GM03348 (cell line): ENCODE measurements around the gene VPS51.

Experiments used
- DNase-seq: peaks from one replicate; pipeline ENCODE4 v3.0.0; 2012; ENCODE audit warnings: low spot score

Gene VPS51

DNA sequence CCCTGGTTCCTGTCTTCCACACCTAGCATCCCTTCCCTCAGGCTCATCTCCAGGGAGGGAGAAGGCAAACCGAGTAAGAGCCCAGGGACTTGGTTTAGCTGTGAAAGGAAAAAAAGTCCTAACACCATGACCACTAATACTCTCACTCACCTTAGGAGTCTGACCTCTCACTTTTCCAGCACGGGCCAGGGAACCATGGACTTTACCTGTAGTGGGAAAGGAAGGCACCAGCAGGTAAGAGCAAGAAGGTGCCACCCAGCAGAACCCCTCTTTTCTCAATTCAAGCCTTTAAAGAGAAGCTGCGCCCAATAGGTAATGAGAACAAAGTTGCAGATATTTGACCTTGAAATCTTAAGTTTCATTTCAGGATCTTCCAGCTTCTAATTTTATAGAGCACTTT lies 24.8 kb downstream of the VPS51 start:
- DNase-seq: no peak

DNA sequence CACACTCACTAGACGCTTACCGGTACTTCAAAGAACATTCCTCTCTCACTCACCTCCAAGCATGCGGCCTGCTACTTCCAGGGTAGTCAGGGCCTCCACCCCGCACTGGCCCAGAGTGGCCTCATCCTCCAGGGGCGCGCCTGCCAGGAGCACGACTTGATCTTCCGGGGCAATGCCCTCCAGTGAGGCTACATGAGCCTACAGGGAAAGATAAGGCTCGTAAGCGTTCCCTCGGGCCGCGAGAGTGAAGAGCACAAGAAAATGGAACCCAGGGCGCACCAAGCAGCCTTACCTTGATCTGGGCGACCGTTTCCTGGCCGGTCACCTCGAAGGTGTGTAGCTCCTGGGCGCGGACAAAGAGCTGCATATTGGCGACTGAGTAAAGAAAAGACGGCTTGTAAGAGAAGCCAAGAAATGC lies 25.4 kb downstream of the VPS51 start:
- no peak for DNase-seq

DNA sequence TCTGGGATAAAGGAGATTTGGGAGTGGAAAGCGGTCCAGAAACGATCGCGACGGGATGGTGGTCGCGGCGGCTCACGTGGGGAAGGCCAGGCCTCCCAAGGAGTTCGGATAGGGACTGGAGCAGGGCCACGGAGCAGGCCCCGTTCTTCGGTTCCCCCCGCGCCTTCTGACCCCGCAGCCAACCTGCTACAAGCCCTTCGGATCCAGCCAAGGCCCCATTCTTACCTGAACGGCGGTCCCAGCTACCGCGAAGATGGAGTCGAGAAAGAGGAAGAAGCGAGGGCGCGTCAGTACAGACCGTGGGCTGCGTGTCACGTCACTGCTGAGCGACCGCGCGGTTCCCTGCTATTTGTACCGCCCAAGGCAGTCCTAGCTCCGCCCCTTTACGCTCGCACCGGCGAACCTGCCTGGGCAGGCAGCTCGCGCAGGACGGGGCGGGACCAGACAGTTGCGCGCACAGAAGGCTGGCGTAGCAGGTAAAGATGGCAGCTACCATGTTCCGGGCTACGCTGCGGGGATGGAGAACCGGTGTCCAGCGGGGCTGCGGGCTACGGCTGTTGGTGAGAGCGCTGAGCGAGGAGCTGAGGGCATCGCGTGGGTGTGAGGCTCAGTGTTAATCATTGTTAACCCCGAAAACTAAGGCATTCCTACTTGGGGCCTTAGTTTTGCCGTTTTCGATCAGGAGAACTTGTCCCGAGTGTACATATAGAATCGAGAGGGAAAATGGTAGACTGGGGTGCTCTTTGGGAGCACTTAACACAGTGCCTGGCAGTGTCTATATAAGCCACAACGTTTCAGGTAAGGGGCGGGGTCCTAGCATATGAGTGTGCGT lies 26.1 kb downstream of the VPS51 start, which contains the start of the genes FAU and MRPL49:
TSS of gene FAU (minus strand) at position 270 of the 832 bp plus-strand sequence. CDS start 321 bp downstream, outside the sequence.
TSS of gene MRPL49 (plus strand) at position 457 of the 832 bp plus-strand sequence. CDS start at position 483, 26 bp downstream.
- peak; percentile 96 for DNase-seq

DNA sequence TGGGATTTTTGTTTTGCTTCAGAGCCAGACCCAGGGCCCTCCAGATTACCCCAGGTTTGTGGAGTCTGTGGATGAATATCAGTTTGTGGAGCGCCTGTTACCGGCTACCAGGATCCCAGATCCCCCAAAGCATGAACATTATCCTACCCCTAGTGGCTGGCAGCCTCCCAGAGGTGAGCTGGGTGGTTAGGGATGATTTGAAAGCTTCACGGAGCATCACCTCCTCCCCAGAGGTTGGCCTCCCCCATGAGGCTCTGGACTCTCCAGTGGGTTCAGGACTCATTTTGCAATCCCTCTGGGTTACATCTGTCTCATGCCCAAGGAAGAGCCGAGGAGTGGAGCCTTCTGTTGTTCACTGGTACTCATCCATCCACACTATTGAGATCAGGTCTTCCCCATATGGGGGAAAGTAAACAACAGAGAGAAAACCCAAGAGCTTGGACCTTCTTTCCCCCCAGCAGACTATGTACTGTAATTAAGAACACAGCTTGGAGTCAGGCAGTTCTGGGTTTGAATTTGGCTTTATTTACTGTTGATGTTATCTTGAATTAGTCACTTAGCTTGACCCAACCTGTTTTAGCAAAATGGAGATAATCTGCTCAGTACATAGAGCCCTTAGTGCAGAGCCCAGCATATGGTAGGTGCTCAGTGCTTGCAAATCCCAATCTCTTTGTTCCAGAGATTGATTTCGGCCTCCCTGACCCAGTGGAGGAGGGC lies 28.6 kb downstream of the VPS51 start:
- no peak for DNase-seq

GRCh38 chr11:65125197-65126056 lies 29.4 kb downstream of the VPS51 start:
- no peak for DNase-seq

DNA sequence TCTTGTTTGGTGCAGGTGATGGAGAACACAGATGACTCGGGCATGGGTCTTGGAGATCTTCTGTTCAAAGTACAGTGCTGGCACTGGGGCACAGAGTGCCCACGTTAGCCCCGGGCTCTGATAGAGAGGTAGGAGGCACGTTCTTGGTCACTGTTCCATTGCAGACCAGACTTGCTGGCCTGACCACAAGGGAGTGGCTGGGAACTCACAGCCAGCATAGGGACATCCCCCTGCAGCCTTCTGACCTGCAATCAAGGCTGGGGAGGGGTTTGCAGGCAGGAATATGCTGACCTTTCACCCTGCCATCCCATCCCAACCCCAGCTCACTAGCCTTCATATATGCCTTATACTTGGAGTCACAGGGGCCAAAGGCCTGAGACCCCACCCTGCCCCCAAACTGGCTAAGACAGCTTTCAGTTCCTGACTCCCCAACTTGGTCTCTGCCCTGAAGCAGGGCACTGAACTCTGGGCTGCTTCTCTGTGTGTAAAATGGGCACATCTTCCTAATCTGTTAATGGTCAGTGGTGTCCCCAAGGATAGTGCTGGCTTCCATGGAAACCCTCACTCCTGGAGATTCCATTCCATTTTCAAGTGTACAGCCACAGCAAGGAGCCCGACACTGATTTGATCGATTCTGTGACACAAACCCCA lies 30.7 kb downstream of the VPS51 start:
- DNase-seq: no peak

DNA sequence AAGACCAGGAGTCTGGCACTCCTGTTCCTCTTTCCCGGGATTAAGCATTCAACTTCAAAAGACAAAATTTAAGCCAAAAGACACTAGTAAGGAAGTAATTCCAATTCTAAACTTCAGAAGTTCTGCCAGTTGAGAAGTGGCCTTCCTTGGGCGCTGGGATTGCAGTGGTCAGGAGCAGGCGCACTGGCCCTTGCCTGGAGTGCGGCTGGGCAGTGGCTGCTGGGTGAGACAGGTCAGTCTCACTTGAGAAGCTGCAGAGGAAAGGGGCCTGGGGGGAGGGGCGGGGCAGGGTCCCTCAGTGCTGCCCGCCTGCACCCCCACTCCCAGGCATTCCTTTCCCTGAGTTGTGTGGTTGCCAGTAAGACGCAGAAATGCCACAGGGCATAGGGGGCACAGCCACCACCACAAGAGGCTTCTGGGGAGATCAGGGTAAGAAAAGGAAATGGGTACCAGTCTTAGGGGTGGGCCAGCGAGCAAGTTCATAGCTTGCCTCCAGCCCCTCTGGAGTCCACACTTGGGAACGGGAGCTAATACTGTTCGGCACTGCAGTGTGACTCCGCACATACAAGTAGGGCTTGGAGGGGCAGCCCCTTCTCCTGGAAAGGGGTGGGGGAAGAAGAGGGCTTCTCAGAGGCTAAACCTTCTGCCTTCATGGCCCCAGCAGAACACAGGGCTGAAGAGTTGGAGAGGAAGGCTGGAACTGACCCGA lies 31.6 kb downstream of the VPS51 start:
- no peak for DNase-seq

- no peak for DNase-seq
Observed at GRCh38 chr11:65128182-65129145, 32.5 kb downstream of the VPS51 start.

- DNase-seq: no peak
Observed at GRCh38 chr11:65129649-65130441, 33.8 kb downstream of the VPS51 start.

DNA sequence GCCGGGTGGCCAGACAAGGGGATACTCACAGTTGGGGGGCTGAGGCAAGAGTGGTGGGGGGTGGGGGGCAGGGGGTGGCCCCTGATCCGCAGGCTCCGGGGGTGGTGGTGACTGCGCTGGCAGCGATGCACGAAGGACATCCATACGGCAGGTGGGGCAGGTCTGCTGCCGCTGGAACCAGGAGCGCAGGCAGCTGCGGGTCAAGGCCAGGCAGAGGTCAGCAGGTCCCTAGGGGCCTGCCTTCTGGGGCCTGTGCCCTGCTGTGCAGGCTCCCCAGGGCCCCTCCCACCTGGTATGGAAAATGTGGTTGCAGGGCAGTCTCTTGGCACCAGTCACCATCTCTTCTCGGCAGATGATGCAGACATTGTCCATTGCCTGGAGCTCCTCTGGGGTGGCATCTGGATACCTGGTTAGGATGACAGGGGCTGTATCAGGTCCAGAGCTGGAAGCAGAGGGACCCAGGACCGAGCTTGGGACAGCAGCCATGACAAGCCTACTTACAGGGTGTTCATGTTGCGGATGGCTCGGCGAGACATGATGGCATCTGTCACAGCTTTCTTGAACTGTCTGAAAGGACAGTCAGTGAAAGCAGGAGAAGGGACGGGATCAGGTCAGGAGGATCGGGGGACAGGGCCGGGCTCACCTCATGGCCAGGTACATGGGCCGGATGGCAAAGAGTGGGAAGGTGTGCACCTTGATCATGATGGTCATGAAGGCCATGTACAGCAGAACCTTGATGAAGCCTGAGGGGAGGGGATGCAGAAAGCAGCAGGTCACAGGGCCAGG lies 34.8 kb downstream of the VPS51 start:
- no peak for DNase-seq

GRCh38 chr11:65131417-65131776 lies 35.4 kb downstream of the VPS51 start:
- no peak for DNase-seq

DNA sequence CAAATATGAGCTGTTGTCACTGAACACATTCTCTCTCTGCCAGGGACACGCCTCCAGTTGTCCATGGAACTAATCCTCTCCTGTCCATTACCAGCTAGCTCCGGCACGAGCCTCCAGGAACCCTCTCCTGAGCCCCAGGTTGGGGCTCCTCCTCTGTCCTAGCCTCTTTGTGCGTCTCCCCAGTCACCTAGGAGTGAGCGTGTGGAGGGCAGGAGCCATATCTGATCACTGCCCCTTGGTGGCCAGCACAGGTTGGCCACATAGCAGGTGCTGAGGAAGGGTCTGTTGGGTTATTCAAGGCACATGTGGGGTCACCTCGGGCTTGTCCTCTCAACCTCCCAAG lies 35.9 kb downstream of the VPS51 start:
- no peak for DNase-seq

GRCh38 chr11:65132238-65132987 lies 36.4 kb downstream of the VPS51 start:
- no peak for DNase-seq

DNA sequence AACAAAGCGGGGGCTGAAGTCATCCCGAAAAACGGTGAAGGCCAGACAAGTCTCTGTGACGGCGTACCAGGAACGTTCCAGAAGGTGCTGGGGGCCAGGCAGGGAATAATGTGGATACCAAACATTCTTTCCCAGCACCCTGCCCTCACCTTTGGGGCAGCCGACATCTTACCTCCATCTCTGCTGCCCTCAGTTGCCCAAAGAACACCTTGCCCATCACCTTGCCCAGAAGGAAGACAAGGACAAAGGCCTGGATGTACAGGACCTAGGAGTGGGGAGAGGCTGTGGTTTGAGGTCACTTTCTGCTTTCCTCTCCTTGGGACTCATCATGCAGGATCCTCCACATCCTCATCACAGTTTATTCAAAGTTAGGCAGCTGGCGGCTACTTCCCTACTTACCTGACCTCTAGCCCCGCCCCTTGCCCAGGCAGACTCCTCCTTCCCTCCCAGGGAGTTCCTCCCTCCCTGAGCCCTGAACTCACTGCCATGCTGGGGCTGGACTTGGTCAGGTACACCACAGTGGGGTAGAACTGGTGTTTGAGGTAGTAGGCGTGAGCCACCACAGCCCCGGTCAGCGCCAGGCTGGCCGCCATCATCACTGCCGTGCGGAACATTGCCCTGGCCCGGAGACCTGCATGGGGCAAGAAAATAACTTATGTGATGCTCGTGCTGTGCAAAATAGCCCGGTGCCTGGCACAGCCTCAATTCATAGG lies 37.1 kb downstream of the VPS51 start:
- DNase-seq: peak; percentile 56

DNA sequence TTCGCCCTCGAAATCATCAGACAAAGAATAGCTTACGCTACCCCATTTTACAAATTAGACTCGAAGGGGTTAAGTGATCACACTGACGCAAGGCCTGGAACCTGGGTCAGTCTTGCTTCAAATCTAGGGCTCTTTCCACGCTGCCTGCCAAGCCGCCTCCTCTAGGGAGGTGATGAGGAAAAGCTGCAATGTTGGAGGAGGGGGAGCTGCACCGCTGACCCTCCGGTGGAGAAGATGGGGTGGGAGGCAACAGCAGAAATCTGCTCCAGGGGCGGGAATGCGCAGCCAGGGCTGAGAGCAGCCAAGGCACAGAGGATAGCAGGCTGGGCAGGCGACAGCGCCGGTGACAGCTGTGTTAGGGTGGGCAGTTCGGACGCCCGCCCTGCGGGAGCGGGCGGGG lies 37.7 kb downstream of the VPS51 start:
- peak; percentile 31 for DNase-seq

GRCh38 chr11:65134240-65134951 lies 38.4 kb downstream of the VPS51 start, which contains the start of gene SYVN1:
TSS of gene SYVN1 (minus strand) at chr11:65134519. CDS start at chr11:65133601, 918 bp downstream.
- peak; percentile 95 for DNase-seq
